NCI-H1694 treated with DMSO at 0.1 percent for 48 hours (cell line): ENCODE data around the gene ALG11.
"Not testable (repeated sequence)": the region's sequence is repeated elsewhere in the genome, so short reads cannot be mapped to it uniquely, and the experiment has no call there.

Experiments
- DNase-seq: peaks from one replicate; lab custom pipeline; 2025; lab: John Stamatoyannopoulos, UW

ALG11 gene

GRCh38 chr13:52029569-52029968, 17.4 kb downstream of the ALG11 start:
- no peak for DNase-seq

- not testable (repeated sequence) for DNase-seq
These were observed 18.2 kb downstream of the ALG11 start for GRCh38 chr13:52030401-52030800.

- no peak for DNase-seq
These were observed 20.8 kb downstream of the ALG11 start for GRCh38 chr13:52033039-52033438.

- DNase-seq = no peak
These were observed 22.5 kb downstream of the ALG11 start for GRCh38 chr13:52034616-52035226.

- DNase-seq = no peak
These were observed 23.8 kb downstream of the ALG11 start for GRCh38 chr13:52036037-52036436.

- DNase-seq = no peak
These were observed 31.5 kb downstream of the ALG11 start for GRCh38 chr13:52043675-52044074.

- no peak for DNase-seq
These were observed 35.3 kb downstream of the ALG11 start for GRCh38 chr13:52047463-52047862.

GRCh38 chr13:52048516-52048915, 36.3 kb downstream of the ALG11 start:
- no peak for DNase-seq

- DNase-seq = no peak
These were observed 39.2 kb downstream of the ALG11 start for GRCh38 chr13:52051400-52051799.

GRCh38 chr13:52053460-52053859, 41.3 kb downstream of the ALG11 start:
- DNase-seq = no peak

GRCh38 chr13:52061064-52061463, 48.9 kb downstream of the ALG11 start:
- DNase-seq = not testable (repeated sequence)

- no peak for DNase-seq
These were observed 49.4 kb downstream of the ALG11 start for GRCh38 chr13:52061587-52061986.

GRCh38 chr13:52067237-52067636, 55.0 kb downstream of the ALG11 start:
- no peak for DNase-seq

GRCh38 chr13:52070929-52071523, 58.8 kb downstream of the ALG11 start:
- peak; percentile 1 for DNase-seq
